GM21825 (cell line): ENCODE data around the gene OTUD5.
A peak's percentile ranks its signal among the peaks of the same experiment; 100 is the strongest.

ENCODE experiments used
- ATAC-seq: cut with Tn5 transposase; IDR thresholded peaks from one replicate; pipeline ENCODE4 v1.9.1; 2021; ENCODE audit warnings: mild to moderate bottlenecking, moderate library complexity; ENCODE audit not compliant: unreplicated experiment

Gene OTUD5

DNA sequence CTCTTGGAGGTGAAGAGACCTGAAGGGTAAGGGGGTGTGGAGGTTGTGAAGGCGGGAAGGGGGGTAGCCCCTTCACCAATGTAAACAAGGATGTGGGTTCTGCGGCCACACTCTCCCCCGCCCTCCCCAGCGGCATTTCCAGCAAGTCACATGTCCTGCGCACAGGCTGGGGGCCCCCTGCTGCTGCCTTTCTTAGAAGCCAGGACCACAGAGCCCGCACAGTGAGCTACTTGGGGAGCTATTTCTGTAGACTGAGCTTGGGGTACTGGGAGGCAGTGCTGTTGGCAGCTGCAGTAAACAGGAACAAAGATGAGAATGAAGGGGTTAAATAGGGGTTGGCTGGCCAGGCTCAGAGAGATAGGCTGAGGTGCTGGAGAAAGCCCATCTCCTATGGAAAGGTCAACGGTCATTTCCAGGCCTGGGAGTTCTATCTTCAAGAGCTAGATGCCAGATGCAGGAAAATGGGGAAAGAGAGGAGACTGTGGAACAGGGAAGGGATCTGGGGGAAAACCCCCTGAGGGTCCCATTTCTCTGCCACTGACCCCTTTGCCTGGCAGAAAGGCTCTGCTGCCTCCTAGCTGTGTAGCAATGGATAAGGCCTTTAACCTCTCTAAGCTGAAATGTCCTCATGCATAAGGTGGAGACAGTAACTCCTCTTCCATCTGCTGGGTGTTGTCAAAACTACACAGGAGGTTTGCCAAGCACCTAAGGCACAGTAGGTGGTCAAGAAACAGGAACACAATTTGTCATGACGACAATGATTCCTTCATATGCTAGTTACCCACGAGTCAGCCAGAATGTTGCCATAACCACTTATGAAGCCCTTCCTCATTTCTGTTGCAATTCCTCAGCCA is 20.1 kb downstream of the OTUD5 start:
- ATAC-seq, result peak; percentile 51

DNA sequence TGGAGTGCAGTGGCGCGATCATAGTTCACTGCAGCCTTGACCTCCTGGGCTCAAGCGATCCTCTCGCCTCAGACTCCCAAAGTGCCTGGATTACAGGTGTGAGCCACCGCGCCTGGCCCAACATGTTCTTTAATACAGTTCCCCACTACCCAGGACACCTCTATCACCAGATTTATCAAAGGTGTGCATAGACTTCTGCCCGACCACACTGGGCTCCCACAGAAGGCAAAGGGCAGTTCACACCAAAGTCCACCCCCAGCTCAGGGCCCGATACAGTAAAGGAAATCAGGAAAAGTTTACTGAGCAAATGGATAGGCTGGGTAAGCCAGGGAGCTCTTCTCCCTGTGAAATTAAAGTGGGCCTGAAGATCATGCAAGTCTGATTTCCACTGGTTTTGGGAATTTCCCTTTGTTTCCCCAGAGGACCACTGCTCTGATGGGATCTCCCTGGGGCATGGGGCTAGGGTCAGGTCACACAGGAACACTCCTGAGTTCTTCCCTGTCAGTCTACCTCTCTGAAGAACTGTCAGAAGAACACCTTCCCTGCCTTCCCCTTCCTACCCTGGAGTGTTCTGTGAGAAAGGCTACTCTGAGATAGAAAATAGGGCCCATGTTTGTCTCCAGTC is 20.9 kb downstream of the OTUD5 start:
- peak; percentile 2 for ATAC-seq

DNA sequence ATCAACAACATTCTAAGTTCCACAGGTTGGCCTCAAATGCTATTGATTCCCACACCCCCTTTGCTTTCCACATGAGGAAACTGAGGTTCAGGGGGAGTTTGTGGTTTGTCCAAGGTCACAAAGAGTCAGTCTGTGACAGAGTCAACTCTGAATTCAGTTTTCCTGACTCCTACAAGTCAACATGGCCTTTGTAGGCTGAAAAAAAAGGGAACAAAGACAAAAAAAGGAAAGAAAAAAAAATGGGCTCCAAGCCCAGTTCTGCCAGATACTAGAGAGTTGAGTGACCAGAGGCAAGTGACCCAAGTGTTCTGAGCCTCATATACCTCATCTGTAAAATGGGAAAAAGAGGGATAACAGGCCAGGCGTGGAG is 22.1 kb downstream of the OTUD5 start:
- no peak for ATAC-seq

DNA sequence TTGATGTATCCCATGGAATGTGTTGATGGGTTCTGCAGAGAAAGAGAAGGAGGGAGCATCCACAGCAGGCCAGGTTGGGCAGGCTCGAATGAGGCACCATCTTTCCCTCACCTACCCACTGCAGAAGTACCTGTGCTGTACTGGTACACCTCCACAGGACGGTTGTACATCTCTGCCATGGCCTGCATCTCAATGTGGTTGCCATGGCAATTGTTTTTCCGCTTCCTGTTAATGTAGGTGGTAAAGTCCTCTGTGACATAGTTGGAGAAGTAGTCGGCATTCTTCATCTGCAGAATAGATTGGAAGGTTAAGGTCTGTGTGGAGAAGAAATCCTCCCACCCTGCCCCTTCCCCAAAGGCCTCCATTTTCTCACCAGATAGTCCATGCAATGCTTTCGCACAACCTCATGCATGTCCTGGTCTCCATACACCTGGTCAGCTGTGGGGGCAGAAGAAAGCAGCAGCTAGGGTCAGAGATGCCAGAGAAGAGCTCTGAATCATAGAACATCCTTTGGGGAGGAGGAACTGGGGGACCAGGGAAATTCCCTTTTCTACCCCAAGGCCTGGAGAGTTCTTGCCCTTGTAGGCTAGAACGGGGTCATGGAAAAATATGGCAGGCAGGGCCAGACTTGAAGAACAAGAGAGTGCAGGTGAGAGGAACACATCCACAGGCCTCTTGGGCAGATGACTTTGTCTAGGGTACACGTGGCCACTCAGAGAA is 22.7 kb downstream of the OTUD5 start:
- no peak for ATAC-seq

DNA sequence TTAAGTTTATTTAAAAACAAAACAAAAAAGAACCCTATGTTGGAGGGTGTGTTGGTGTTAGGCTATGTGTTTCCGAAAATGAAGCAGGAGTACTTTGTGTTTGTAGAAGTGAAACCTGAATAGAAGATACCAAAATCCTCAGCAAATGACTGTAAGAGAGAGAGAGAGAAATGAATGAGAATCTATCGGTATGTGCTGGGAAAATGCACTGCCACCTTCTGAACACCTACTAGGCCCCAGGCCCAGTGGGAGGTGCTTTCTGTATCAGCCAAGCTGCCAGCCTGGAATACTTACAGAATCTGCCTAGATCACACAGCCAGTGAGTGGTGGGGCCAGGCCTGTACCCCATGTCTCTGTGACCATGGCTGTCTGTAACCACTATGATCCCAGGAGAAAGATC is 23.6 kb downstream of the OTUD5 start:
- no peak for ATAC-seq

DNA sequence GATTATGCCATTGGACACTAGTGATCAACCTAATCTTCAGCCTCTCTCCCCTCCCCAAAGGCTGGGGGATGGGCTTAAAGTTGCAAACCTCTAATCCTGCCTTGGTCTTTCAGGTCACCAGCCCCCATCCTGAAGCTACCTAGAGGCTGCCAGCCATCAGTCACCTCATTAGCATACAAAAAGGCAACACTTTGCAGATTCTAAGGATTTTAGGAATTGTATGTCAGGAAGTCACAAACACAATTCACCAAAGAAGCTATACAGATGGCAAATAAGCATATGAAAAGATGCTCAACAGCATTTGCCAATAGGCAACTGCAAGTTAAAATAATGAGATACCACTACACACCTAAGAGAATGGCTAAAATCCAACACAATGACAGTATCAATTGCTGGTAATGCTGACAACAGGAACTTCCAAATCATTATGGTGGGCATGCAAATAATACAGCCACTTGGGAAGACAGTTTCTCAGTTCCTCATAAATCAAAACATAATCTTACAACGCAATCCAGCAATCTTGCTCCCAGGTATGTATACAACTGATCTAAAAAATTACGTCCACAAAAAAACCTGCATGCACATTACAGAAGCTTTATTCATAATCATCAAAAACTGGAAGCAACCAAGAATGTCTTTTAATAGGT is 29.5 kb downstream of the OTUD5 start:
- ATAC-seq, result no peak

DNA sequence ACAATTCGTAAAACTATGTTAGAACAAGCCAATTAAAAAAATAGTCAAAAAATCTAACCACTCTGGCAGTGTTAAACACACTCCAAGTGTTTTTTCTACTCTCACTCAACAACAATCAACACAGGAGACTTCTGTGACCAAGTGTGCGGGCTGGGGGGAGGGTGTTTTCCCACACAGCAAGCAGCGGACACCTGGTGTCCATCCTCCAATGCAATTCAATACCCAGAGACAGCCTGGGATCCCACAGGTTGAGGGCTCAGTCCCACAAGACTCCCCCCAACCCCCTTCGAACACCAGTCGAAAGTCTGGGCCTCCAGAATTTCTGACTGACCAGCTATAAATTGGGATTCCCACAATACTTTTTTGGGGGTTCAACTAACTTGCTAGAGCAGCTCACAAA is 30.3 kb downstream of the OTUD5 start:
- no peak for ATAC-seq

DNA sequence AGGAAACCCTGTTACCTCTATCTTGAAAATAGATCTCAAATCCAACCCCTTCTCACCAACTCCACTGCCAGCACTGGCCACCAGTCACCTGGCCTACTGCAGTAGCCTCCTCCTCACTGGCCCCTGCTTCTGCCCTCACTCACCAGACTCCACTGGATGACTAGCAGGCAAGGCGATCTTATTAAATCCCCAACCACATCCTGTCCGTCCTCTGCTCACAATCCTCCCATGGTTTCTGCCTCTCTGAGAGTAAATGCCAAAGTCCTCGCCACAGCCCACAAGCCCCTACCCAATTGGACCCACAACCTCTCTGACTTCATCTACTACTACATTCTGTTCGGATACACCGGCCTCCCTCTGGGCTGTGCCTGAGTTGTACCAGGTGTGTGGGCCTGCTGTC is 33.1 kb downstream of the OTUD5 start:
- ATAC-seq, result no peak

DNA sequence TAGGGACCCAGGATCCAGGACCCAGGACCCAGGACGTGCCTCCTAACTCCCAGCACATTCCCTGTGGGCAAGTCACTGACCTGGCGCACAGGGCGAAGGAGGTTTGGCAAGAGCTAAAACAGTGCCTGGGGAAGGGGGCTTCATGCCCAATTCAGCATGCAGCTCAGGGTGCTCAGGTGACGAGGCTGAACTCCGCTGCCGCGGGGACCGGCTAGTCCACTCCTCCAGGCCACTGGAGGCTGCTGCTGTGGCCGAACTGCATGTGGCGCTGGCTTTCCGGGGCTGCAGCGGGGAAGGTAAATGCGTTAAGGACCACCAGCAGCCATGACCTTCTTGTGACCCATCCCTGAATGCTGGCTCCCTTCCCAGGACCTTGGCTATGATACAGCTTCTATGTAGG is 33.6 kb downstream of the OTUD5 start:
- no peak for ATAC-seq

DNA sequence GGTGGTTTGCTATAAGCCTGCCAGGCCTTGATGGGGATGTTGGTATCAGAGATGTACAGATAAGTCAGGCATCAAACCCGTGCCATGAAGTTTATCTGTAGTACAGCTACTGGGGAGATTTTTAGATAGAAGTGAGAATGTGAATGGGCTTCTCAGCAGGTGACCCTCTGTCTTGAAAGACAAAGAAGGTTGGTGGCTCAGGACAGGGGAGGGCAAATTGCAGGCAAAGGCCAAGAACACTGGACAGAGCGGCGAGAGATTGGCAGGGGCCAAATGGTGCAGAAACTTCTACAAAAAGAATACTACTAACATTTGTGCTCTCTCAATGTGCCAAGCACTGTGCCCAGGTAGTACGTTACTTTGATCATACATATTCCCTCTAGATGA is 36.7 kb downstream of the OTUD5 start:
- ATAC-seq, result no peak

DNA sequence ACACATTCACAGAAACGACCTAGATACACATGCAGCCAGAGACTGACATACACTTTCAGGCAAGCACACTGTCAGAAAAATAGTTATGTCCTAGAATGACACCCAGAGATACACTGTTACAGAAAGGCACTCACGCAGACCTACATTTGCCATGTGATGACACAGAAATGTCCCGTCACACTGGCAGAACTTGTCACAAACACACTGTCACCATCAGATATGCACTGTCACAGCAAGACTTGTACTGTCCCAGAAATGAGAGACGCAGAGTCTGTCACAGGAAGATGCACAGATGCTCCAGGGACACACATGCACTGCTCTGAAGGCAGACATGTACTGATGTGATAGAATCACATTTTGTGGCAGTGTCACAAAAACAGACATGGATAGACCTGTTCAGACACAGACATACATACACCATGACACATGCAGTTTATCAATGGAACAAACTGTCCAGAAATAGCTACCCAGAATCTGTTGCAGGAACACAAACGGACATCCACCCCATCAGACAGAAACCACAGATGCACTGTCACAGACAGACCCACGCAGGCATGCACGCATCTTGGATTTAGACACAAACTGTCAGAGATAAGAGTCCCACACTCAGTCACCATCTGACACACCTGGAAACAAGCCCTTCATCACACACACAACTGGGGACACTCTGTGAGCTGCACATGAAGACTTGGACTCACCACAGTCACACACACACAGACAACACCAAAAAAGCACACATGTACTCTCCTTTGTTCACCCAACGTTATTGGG is 37.3 kb downstream of the OTUD5 start:
- ATAC-seq, result no peak

DNA sequence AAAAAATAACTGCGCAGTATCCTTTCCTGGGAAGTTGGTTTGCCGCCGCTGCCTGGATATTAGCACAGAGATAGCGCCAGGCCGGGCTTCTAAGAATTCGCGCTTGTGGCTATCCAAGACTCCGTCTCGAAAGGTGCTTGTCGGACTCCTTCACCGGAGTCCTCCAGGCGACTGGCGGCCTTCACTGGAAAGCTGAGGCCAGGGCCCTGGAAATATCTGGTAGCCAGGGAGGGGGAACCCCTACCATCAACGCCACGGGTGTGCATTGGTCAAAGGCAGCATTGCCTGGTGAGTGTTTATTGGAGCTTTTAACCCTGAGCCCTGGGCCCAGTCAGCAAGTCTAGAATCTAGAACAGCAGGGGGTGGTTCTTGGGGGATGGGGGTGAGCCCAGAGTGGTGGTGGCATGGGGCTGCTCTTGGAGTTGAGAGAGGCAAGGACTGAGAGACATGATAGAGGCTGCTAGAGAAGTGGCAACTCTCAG is 38.0 kb downstream of the OTUD5 start:
- ATAC-seq, result no peak

DNA sequence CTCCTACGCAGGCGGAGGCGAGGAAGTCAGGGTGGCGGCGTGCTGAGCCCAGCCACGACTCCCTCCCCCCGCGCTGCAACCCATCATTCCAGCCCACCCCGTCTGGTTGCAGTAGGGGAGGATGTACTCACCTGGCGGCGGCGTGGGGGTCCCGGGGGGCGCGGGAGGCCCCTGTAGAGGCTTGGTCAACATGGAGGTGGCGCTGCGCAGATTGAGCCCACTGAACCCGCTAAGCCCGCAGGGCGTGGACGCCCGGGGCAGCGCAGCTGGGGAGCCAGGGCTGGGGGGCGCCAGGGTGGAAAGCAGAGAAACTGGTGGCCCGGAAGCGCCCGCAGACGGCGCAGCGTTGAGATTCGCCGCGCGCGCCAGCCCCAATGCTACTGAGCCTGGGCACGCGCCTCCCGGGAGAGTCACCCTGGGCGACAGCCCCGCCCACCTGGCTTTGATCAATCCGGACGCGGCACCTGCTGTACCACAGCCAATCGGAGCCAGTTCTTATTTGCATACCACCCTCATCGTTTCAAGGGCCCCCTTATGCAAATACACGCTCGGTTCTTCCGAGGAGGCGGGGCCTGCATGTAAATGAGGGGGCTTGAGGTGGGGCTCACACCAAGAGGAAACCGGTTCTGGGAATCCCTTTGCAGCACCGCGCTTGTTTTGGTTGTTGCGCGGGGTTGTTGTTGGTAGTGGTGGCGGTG is 38.6 kb downstream of the OTUD5 start, which contains the start of gene PIM2:
TSS of gene PIM2 (minus strand) at position 382 of the 698 bp plus-strand sequence. CDS start at position 192, 190 bp downstream.
- peak; percentile 63 for ATAC-seq

DNA sequence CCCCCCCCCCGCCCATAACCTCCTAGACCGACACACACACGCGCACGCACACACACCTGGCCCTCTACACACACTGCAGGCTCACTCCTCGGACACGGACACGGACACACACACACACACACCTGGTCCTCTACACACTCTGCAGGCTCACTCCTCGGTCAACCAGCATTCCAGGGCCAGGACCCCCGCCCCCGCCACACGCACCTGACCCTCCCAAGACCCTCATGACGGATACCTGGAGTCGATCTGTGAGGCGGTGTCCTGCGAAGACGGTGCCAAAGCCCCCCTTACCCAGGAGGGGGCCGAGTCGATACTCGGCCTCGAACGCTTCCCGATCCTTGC is 39.1 kb downstream of the OTUD5 start:
- ATAC-seq, result no peak

DNA sequence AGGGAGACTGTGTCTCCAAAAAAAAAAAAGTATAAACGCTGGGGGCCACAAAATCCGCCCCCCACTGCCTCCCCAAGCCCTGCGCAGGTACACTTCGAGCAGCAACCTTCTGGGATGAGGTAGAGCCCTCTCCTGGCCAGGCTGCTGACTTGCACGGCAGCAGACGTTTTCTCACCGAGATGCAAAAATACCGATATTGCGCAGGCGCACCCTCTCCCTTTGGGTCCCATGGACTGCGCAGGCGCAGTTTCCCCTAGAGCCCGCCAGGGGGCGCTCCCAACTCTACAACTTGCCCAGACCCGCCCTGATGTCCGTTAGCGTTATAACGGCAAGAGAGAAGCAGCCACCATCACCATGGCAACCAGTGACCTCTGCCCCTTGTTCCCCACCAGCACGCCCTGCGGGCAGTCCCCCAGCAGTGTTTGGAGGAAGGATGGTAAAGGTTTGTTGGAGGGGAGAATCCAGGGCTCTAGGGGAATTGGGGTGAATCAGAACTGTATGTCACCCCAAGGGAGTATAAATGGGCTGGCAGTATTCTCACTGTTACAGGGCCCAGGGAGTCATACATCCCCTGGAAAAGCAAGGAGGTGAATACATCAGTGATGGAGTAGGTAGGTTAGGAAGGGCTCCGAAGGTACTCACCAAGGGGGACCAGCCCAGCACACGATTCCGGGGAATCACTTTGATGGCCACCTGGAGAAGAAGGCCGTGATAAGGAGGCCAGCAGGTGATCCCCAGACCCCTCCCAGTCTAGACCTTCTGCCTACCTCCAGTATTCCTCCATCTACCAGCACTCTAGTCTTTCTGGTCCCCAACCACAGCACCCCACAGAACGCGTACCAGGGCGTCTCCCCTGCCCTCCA is 40.0 kb downstream of the OTUD5 start:
- peak; percentile 31 for ATAC-seq

DNA sequence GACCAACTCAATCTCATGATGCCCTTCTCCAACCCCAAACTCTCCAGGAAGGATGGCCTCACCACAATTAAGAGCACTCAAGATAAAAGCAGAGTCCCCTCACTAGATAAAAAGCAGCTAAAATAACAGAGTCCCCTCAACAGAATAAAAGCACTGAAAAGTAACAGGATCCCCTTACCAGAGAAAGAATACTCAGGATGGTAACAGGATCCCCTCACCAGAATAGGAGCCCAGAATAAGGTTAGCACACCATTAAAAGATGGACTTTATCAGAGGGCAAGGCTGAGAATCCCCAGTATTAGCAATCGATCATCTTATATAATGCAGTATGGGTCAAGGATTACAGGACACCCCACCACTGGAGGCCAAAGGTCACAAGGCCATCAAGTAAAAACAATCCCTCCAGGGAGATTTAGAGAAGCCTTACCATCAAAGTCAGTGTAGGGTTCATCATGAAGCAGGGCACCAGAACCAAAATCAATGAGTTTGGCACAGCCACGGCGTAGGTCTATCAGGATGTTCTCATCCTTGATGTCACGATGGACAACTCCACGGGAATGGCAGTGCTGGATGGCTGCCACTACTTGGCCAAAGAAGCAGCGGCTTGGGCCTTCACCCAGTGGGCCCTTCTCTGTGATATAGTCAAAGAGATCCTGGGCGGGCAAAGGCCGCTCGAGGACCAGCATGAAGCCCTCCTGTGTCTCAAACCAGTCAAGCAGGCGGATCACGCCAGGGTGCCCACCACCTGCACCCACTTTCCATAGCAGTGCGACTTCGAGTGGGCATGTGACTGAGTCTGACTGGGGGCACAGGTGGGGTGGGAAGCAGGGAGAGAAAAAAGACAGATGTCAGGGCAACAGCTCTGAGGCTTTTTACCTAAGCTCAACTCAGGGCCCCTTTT is 42.6 kb downstream of the OTUD5 start:
- no peak for ATAC-seq

DNA sequence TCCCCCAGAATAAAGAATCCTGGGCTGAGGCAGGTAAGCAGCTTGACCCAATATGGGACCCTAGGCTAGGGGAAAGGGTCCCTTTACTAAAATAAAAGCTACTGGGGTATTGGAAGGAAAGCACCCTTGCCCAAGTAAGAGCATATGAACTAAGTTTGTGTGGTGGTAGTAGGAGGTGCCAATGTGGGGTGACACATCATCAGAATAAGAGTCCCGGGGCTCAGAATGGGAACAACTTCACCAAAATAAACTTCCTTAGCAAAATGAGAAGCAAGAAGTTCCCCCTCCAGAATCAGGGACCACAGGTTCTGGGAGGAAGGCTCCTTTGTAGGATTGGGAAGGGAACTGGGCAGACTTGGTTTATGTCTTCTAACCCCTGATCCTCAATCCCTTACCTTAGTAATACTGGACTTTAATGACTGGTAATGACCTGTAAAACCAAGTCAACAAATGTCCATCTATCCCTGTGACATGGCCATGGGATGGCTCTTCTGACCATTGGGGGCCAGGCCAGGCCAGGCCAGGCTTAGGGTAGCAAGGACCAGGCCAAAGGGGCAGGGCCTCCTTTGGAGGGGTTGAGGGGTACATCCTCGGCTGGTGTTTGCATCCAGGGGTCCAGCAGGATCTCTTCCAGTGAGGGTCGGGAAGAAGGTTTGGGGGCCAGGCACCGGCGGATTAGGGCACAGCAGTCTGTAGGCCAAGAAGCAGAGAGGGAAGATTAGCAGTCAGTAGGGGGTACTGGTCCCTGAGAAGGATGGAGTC is 43.6 kb downstream of the OTUD5 start:
- no peak for ATAC-seq
